GM18507 (cell line): ENCODE measurements around the gene XKR3.
"Not testable (repeated sequence)": the region's sequence is repeated elsewhere in the genome, so short reads cannot be mapped to it uniquely, and the experiment has no call there.

Experiments used
- DNase-seq: peaks from one replicate; pipeline ENCODE4 v3.0.0; 2011; ENCODE audit warnings: low read depth; ENCODE audit not compliant: insufficient read length; ENCODE audit errors: extremely low spot score
- FAIRE-seq: peaks from 2 replicates; lab custom pipeline; 2011; peaks lifted over from hg19 to GRCh38; lab: Jason Lieb, UNC

XKR3 gene

DNA sequence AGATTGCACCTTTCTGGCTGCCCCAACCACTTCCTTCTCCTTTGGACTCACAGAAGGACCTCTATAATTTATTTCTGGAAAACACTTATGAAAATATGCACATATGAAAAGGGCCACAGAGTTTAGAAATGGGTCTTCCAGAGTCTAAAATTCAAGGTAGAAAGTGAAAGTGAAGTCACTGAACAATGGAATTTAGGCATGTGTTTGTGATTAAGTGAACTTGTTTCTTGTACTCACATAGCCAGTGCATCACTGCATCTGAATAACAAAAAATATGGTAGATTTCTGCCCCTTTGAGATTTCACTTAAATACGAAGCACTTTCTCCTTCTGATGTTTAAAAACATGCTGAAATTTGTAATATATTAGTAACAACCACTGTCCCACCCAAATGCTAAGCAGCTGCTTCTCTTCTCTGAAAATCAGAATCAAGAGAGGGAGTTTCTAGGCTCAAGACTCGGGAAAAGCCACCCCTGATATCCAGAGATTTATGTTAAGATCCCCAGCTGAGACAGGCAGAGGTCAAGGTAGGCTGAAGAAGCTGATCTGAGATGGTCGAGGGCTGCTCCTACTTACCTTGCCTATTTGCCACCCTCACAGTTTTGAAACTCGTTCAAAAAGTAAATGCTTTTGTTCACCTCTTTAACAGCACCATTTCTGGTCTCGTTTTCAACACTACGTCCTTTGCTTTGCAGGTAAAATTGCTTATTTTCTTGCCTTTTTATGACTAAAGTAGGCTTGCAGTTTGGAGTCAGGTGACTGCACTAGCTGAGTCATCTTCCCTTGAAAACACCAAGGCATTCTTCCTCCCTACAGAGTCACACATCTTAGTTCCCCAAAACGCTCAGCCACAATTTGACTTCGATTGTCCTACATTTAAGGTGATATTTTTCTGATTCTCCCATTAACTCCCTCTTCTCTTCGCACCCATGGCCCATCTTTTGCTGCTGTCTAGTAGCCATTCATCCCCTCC lies at the start of gene XKR3:
Gene XKR3, minus strand, starts transcription at position 696 of the 972 bp plus-strand sequence. CDS start 17,338 bp downstream, outside the sequence.
- FAIRE-seq = no peak

GRCh38 chr22:16869640-16870039 lies 44.4 kb upstream of the XKR3 start:
- not testable (repeated sequence) for FAIRE-seq, DNase-seq

More for the DNA sequence above, at the start of gene XKR3:
- DNase-seq = no peak

GRCh38 chr22:16866167-16866566 lies 41.0 kb upstream of the XKR3 start:
- no peak for DNase-seq
- FAIRE-seq = no peak

DNA sequence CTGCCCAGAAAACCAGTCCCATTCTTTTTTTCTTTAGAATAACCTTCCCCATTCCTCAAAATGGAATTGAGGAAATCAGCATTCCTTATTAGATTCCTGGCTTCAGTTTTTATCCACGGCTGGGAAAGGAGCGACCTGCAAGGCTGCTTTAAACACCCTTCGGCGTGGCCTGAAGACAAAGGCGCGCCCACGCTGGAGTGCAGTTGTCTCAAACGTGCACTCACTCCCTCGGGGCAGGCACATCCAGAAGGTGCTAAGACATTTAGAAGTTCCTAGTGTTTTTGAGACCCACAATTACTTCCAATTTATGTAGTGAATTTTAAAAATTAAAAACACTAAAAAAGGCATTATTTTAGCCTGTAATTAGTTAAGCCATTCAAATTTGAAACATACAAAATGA lies 31.6 kb upstream of the XKR3 start:
- FAIRE-seq, DNase-seq: not testable (repeated sequence)

- no peak for DNase-seq
- no peak for FAIRE-seq
Measured at GRCh38 chr22:16854631-16855030, 29.4 kb upstream of the XKR3 start.

DNA sequence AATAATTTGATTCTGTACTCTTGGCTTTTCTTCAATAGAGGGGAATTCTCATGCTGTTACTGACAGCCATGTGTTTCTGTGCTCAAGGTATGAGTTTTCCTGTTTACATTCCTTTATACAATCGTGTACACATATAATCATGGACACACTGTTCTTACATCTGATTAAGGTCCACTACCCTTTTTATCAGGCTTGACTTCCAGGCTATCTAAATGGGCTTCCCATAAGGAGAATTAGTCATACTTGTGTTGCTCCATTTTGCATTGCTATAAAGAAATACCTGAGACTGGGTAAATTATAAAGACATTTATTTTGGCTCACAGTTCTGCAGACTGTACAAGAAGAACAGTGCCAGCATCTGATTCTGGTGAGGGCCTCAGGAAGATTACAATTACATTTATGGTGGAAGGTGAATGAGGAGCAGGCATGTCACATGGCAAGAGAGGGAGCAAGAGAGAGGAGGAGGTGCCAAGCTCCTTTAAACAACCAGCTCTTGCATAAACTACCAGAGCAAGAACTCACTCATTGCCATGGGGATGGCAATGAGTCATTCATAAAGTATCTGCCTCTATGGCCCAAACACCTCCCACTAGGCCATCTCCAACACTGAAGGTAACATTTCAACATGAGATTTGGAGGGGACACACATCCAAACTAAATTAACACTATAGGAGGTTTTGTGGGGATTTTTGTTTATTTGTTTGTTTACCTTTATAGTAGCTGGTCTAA lies 26.2 kb upstream of the XKR3 start:
- not testable (repeated sequence) for FAIRE-seq, DNase-seq

- FAIRE-seq (no peak), DNase-seq (no peak)
Measured at GRCh38 chr22:16847271-16847670, 22.1 kb upstream of the XKR3 start.

DNA sequence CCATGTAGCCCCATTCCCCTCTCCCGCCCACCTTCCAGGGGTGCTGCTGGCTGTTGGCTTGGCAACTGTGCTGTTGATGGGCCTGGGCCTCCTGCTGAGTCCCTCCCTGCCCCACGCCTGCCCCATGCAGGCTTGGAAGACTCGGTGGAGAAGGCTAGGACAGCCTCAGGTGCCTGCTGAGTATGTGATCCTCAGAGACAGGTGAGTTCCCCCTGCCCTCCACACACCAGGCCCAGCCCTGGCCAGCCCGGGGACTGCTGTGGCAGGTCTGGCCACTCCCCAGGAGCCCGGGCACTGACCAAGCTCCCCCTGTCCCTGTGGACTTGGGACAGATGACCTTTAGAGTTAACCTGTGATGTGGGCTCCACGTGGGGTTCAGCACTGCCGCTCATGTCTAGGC lies 20.7 kb upstream of the XKR3 start:
- DNase-seq = no peak
- no peak for FAIRE-seq

DNA sequence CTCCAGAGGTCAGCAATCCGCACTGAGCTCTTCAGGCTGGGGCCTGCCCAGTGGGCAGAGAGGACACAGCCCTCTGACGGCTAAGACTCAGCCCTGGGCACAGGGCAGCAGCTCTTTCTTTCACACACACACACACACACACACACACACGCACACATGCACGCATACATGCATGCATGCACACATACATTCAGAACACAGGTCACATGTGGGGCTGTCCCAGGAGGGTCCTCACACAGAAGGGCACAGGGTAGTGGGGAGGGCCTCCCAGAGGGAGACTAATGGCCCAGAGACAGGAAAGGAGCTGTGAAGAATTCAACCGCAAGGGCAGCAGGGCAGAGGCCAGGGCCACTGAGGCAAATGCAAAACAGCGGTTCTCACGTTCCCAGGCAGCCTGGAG lies 20.3 kb upstream of the XKR3 start:
- FAIRE-seq (no peak), DNase-seq (no peak)

GRCh38 chr22:16844529-16844928 lies 19.3 kb upstream of the XKR3 start:
- DNase-seq (no peak), FAIRE-seq (no peak)

DNA sequence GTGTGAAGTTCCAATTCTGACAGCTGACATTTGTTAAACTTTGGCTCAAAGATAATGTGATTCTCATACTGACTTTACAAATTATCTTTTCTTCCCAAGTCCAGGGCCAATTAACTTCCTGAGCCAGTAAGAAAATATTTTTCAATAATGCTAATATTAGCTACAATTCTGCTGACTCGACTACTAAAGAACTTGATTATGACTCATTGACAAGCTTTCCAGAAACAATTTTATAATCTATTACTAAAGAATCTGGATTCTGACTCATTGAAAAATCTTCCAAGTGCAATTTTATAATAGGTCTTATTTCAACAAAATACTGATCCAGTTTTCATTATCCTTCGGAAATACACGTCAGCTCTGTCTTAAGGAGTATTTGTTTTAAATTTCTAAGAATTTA lies 12.9 kb upstream of the XKR3 start:
- DNase-seq (no peak), FAIRE-seq (no peak)

- FAIRE-seq (no peak), DNase-seq (no peak)
Measured at GRCh38 chr22:16834971-16835370, 9.8 kb upstream of the XKR3 start.

GRCh38 chr22:16831257-16831656 lies 6.0 kb upstream of the XKR3 start:
- no peak for FAIRE-seq
- DNase-seq = no peak

DNA sequence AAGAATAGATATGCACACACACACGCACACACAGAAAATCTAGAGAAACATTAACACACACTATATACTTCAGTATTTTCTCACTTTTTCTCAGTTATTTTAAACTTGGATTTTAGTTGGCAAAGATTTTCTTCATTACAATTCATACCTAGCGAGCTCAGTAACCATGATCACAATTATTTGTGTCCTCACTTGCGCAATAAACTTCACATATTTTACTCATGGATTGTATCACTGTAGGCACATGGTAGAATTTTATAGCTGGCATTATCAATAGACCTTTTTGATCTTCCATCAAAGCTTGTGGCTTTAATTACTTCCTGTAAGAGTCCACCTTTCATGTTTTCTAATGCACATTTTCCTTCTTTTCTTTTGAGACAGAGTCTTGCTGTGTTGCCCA lies 4.8 kb upstream of the XKR3 start:
- DNase-seq (no peak), FAIRE-seq (no peak)

DNA sequence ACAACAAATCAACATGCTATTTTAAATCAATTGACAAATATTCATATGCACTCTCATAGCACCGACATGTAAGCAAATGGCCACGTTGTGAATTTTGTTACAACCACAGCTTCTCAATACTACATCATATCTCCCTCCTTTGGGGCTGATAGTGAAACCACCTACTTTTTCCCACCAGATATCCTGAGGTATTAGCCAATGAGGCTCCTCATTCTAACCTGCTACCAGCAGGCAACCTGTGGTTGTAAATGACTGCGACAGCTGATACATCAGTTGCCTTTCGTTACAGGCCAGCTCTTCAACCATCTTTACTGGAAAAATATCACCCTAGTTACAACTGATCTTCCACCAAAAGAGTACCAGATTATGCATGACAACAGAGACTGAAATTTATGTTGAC lies 3.7 kb upstream of the XKR3 start:
- FAIRE-seq (no peak), DNase-seq (no peak)

DNA sequence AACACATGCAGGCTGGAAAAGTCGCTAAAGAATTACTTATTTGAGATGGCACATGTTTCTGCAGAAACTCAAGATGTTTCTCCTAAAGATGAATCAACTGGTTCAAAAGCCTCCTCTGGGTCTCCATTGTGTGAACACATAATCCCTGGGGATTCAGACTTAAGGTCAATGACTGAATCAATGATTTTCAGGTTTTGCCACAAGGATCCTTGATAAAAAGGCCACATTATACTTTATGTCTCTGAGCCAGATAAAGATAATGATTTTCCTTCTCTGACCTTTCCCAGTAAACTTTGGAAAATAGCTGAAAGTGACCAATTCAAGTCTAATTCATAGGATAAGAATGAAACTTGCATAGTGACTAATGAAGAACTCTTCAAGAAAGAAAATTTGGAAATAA lies 2.3 kb upstream of the XKR3 start:
- FAIRE-seq = no peak
- no peak for DNase-seq

DNA sequence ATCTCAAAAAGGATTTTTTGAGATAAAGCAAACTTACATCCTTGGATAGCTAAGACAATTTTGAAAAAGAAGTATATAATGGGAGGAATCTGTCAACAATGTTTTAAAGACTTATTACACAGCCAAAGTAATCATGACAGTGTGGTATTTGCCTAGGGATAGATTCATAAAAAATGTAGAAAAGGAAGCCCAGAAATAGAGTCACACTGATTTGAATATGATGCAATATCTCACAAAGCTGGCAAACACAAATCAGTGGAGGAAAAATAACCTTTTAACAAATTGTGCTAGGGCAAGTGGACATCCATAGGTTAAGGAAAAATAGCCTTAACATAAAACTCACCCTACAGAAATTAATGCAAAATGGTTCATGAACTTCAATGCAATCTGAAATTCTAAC lies 6.0 kb downstream of the XKR3 start:
- no peak for FAIRE-seq
- DNase-seq = no peak

DNA sequence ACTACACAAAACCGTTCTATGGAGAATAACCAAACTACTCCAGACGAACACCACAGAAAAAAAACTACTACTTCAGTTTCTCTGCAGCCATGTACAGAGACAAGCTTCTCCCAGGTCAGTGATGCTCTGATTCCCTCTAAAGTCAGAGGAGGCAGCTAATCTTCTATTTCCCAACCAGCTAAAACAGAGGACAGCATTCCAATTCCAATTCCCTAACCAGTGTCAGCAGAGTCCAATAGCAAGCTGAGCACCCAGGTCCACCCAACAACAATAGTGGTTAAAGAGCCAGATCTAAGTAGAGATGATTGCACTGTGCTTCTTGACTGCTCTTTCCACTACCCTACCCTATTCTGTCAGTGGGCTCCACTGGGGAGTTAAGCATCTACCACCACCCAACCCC lies 6.7 kb downstream of the XKR3 start:
- no peak for DNase-seq
- FAIRE-seq = no peak

- FAIRE-seq (no peak), DNase-seq (no peak)
Measured at GRCh38 chr22:16815073-16815472, 10.1 kb downstream of the XKR3 start.

- DNase-seq = no peak
- no peak for FAIRE-seq
Measured at GRCh38 chr22:16810188-16810802, 14.9 kb downstream of the XKR3 start.
